Upper lobe of left lung (tissue), 6 donors: ENCODE results near the gene NSUN3. TPM values are rescaled to one million over a fixed set of nuclear protein-coding genes. Genes with fewer than 3 reads are reported as not detected.

ENCODE experiments used
- ATAC-seq, 2 donors: fragments of 200-7000 bp; cut with Tn5 transposase; one replicate each; pipeline ENCODE4 v1.9.1; 2022; ENCODE audit warnings: mild to moderate bottlenecking in 2 of 2, moderate library complexity in 2 of 2; ENCODE audit not compliant: low FRiP score in 2 of 2
- DNase-seq, 2 donors: peaks; one replicate each; pipeline ENCODE4 v3.0.0-alpha.2; 2019 to 2020
- H3K27ac ChIP-seq, 4 donors: fragments of 200-600 bp; sonication (generic); one replicate each; pipeline ENCODE4 v1.5.1; 2016 to 2019
- H3K27me3 ChIP-seq, 4 donors: fragments of 200-600 bp; sonication (generic); one replicate each; pipeline ENCODE4 v1.5.1; 2017 to 2019
- H3K36me3 ChIP-seq, 4 donors: fragments of 200-600 bp; sonication (generic); one replicate each; pipeline ENCODE4 v1.5.1; 2016 to 2019
- H3K4me1 ChIP-seq, 4 donors: fragments of 200-600 bp; sonication (generic); one replicate each; pipeline ENCODE4 v1.5.1; 2018 to 2019
- H3K4me3 ChIP-seq, 4 donors: fragments of 200-600 bp; sonication (generic); one replicate each; pipeline ENCODE4 v1.5.1; 2017 to 2019; ENCODE audit warnings: mild to moderate bottlenecking in 2 of 4, moderate library complexity in 1 of 4
- H3K9me3 ChIP-seq, 4 donors: fragments of 200-600 bp; sonication (generic); one replicate each; pipeline ENCODE4 v1.5.1; 2018 to 2019
- EP300 ChIP-seq, 4 donors: sonication (generic); formaldehyde crosslinking; IDR thresholded peaks; one replicate each; pipeline ENCODE4 v1.5.1; 2017; ENCODE audit warnings: antibody characterized with exemption in 4 of 4, control low read depth in 2 of 4
- POLR2A ChIP-seq, 4 donors: fragments of 450-650 bp; IDR thresholded peaks; one replicate each; pipeline ENCODE4 v1.5.1; 2016 to 2017; ENCODE audit warnings: antibody characterized with exemption in 4 of 4, mild to moderate bottlenecking in 2 of 4
- POLR2AphosphoS5 ChIP-seq, 2 donors: sonication (generic); formaldehyde crosslinking; IDR thresholded peaks; one replicate each; pipeline ENCODE4 v1.5.1; 2017; ENCODE audit warnings: antibody characterized with exemption in 2 of 2
- WGBS, 2 donors: methylation state at CpG; one replicate each; pipeline ENCODE4 v1.1.5; 2017 to 2018; 5-methylcytosine and 5-hydroxymethylcytosine counted together
- total RNA-seq, 6 donors: library from RNA; depleted of rRNA in 4 of 6; stranded (reverse); fragments of >200 nt in 4 of 6; gene quantifications; one replicate each; pipeline versions ENCODE4 v1.1.0 to v1.2.1, GENCODE V29; 2016 to 2021
- TF ChIP-seq, protein P1 (sequence below), 6 experiments: fragments of 450-650 bp in 4 of 6; fragments of 200-600 bp in 2 of 6; sonication (generic) in 2 of 6; IDR thresholded peaks; one replicate each; pipeline ENCODE4 v1.5.1; 2016 to 2019; ENCODE audit warnings: antibody characterized with exemption in 6 of 6
- donor health status: DM: no; HTN: no; CAD: no; lungs with moderate emphysema.
- donor health status: DM: no; HTN: yes; CAD: no; lungs with severe emphysema.

Gene NSUN3
- total RNA-seq, 6 donors from 2014 or later = 5.2 to 24.1 (median 13.9) TPM

DNA sequence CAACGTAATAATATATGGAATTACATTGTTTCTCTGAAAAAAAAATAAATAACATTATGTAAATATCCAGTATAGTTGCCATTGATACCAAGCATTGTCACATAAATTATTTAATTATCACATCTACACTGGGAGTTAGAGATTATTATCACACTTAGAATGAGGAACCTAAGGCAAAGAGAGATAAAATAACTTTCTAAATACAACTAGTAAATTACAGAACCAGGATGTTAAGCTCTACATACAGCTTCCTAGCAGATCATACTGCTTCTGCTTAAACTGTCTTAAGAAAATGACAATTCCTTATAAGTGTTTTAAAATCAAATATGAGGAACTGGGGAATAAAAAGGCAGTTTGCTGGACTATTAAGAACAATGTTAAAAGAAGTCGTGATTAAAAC, 104.5 kb downstream of the NSUN3 start:
- no peak overlapping the region for H3K27ac ChIP-seq
- 52 to 64% methylated on average over 2 of the region's 2 CpGs for WGBS, 2 donors
- H3K4me3 ChIP-seq = no peak overlapping the region
- DNase-seq = no peak
- no peaks in the 10 kb centered on the region for H3K4me1 ChIP-seq
- TF ChIP-seq EP300 (IDR thresholded peaks at IDR 0.05) (no peak), POLR2A (IDR thresholded peaks at IDR 0.05) (no peak), POLR2AphosphoS5 (IDR thresholded peaks at IDR 0.05) (no peak)
- TF ChIP-seq, protein P1, sequence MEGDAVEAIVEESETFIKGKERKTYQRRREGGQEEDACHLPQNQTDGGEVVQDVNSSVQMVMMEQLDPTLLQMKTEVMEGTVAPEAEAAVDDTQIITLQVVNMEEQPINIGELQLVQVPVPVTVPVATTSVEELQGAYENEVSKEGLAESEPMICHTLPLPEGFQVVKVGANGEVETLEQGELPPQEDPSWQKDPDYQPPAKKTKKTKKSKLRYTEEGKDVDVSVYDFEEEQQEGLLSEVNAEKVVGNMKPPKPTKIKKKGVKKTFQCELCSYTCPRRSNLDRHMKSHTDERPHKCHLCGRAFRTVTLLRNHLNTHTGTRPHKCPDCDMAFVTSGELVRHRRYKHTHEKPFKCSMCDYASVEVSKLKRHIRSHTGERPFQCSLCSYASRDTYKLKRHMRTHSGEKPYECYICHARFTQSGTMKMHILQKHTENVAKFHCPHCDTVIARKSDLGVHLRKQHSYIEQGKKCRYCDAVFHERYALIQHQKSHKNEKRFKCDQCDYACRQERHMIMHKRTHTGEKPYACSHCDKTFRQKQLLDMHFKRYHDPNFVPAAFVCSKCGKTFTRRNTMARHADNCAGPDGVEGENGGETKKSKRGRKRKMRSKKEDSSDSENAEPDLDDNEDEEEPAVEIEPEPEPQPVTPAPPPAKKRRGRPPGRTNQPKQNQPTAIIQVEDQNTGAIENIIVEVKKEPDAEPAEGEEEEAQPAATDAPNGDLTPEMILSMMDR (IDR thresholded peaks at IDR 0.05) = no peak
- no peaks in the 10 kb centered on the region for H3K36me3 ChIP-seq
- ATAC-seq = no peak
- no peaks in the 10 kb centered on the region for H3K9me3 ChIP-seq
- H3K27me3 ChIP-seq = no peaks in the 10 kb centered on the region

DNA sequence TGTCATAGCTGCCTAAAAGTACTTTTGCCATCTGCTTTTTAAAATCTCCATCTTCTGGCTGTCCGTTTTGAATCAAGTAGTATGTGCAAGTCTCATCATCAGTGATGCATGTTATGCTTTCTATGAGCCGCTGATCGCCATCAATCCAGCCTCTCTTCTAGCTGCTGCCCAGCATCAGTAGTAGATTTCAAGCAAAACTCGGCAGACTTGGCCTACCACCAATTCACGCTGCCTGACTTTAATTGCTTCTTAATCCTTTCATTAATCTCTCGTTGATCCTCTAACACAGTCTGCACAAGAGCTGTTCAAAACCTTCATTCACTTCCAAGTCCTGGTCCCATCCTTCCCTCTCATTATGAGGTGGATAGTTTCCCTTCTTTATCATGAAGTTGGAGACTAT, 104.9 kb downstream of the NSUN3 start:
- ATAC-seq (no peak), DNase-seq (no peak)
- Histone ChIP-seq H3K27ac (no peak overlapping the region), H3K9me3 (no peaks in the 10 kb centered on the region), H3K4me3 (no peak overlapping the region), H3K36me3 (no peaks in the 10 kb centered on the region), H3K4me1 (no peaks in the 10 kb centered on the region), H3K27me3 (no peaks in the 10 kb centered on the region)
- TF ChIP-seq EP300 (IDR thresholded peaks at IDR 0.05) (no peak), POLR2AphosphoS5 (IDR thresholded peaks at IDR 0.05) (no peak), POLR2A (IDR thresholded peaks at IDR 0.05) (no peak)
- TF ChIP-seq, protein P1 (IDR thresholded peaks at IDR 0.05) = no peak
- WGBS, 2 donors = 81% methylated on average over 6 of the region's 6 CpGs

DNA sequence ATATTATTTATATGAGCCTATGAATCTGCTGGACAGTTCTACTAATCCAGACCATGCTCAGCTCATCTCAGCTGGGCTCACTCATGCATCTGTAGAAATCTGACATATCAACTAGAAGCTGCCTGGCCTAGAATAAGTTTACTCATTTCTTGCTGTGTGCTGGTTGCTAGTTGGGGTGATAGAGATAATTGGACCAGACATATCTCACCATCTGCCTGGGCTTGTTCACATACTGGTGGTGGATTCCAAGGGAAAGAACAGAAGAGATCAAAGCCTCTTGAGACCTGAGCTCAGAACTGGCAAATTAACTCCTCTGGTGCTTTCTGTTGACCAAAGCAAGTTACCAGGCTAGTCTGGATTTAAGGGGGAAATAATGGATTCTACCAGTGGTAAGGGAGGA, 109.1 kb downstream of the NSUN3 start:
- H3K36me3 ChIP-seq = no peaks in the 10 kb centered on the region
- TF ChIP-seq, protein P1 (IDR thresholded peaks at IDR 0.05) = no peak
- TF ChIP-seq EP300 (IDR thresholded peaks at IDR 0.05) = no peak
- ATAC-seq (no peak), DNase-seq (no peak)
- no peak overlapping the region for H3K27ac ChIP-seq
- no peaks in the 10 kb centered on the region for H3K27me3 ChIP-seq
- H3K4me3 ChIP-seq = no peak overlapping the region
- H3K9me3 ChIP-seq = no peaks in the 10 kb centered on the region
- no peaks in the 10 kb centered on the region for H3K4me1 ChIP-seq

DNA sequence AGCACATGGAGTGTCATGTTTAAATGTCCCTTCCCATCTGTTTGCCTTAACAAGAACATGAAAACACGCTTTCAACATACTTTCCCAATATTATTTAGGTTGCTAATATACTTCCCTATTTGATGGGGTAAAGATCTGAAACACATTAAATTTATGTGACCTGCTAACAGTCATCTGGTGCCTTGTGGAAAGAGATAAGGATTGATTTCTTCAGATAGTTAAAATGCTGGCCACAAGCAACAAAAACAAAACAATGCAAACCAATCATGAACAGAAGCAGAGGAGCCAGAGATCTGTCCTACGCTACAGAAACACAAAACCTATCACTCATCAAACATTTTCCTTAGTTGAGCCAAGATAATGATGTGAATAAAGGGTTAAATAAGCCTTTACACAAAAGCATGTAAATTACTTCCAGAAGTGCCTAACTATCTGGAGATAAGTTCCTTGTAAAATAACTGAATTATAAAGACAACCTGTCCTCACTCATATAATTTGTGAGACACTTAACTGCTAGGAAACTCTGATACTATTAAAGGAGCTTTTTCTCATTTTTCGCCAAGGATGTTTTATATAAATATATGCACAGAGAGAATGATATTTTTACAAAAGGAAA, 109.9 kb downstream of the NSUN3 start:
- H3K4me3 ChIP-seq = no peak overlapping the region
- no peaks in the 10 kb centered on the region for H3K27me3 ChIP-seq
- H3K9me3 ChIP-seq = no peaks in the 10 kb centered on the region
- no peak overlapping the region for H3K27ac ChIP-seq
- no peak for TF ChIP-seq EP300 (IDR thresholded peaks at IDR 0.05)
- TF ChIP-seq, protein P1 (IDR thresholded peaks at IDR 0.05) = no peak
- TF ChIP-seq POLR2AphosphoS5 (IDR thresholded peaks at IDR 0.05) = no peak
- TF ChIP-seq POLR2A (IDR thresholded peaks at IDR 0.05) = no peak
- 68 to 79% methylated on average over 3 of the region's 3 CpGs for WGBS, 2 donors
- ATAC-seq (no peak), DNase-seq (no peak)
- no peaks in the 10 kb centered on the region for H3K4me1 ChIP-seq
- H3K36me3 ChIP-seq = no peaks in the 10 kb centered on the region

DNA sequence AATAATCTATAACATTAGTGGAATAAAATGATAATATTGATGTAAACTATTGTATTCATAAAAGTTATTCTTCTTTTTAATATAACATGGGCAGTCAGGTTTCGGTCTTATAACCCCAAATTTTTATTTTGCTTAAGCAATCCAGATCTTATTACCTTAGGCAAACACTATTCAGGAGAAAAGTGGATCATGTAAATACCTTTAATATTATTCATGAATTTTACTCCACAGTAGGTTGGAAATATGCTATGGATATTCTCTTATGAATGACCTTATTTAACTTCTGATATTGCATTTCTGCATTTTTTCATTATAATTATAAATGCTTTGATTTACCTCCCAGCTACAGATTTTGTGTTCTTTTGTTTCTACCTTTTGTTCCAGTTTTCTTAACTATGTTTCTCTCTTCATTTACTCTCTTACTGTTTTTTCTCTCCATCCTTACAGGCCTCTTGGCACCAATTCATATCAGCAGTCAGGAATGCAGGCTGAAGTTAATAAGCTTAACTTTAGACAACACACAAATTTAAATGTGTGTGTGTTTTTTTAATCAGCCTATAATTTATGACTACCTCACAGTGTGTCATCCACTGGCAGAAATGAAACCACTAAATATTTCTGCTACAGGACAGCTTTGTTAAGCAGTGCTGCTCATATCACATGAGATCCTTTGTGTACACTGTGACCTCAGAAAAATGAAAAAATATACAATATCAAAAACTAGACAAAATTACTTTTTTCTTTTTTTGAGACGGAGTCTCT, 111.0 kb downstream of the NSUN3 start:
- Histone ChIP-seq H3K27ac (no peak overlapping the region), H3K4me1 (no peaks in the 10 kb centered on the region), H3K27me3 (no peaks in the 10 kb centered on the region), H3K36me3 (no peaks in the 10 kb centered on the region), H3K9me3 (no peaks in the 10 kb centered on the region), H3K4me3 (no peak overlapping the region)
- ATAC-seq = no peak
- TF ChIP-seq POLR2AphosphoS5 (IDR thresholded peaks at IDR 0.05) (no peak), POLR2A (IDR thresholded peaks at IDR 0.05) (no peak), EP300 (IDR thresholded peaks at IDR 0.05) (no peak)
- WGBS, 2 donors = 83 to 89% methylated on average over 2 of the region's 2 CpGs
- DNase-seq = no peak
